Cerebellar cortex (tissue), 1 donor: ENCODE results near the gene GARNL3.

Experiments used
- DNase-seq: peaks from one replicate; pipeline ENCODE4 v3.0.0-alpha.2; 2015; ENCODE audit warnings: low spot score

The GARNL3 gene

GRCh38 chr9:127430415-127430814 lies 165.8 kb downstream of the GARNL3 start:
- DNase-seq = no peak

DNA sequence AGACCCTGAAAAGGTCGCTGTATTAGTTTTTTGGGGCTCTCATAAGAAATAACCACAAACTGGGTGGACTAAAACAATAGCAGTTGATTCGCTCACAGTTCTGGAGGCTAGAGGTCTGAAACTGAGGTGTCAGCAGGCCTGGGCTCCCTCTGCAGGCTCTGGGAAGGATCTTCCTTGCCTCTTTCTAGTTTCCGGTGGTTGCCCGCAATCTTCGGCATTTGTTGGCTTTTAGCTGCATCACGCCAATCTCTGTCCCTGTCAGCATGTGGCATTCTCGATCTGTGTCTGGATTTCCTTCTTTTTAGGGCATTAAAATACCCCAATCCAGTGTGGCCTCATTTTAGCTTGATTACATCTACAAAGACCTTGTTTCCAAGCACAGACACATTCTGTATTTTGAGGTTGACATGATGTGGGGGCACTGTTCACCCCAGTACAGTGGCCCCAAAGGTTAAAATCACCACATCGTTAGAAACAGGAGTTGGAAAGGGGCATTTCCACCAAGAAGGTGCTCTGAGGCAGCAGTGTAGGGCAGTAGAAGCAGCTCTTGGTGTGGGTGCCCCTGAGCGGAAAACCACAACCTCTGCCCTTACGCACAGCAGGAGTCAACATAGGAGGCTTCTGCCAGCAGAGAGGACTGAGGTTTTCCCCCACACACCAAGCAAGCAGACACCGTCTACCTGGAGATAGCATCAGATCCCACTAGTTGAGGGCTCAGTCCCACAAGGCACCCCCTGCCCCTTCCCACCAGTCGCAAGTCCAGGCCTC lies 173.1 kb downstream of the GARNL3 start:
- DNase-seq = peak; percentile 30

DNA sequence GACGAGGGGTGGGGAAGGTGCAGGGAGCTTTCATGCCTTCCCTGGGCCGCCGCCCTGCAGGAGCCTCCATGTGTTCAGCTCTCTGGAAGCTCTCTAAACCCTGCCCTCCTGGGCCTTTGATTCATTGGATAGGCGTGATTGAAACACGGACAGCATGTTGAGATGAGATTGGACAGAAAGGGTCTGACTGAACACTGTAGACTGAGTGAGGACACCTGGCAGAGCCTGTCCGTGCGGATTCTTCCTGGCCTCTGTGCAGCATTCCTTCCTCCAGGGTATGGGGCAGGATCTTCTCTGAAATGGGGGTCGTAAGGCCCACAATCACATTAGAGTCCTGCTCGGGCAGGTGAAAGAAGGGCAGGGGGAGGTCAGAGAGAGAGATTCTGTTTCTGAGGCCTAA lies 173.8 kb downstream of the GARNL3 start:
- DNase-seq = no peak
